Gastroesophageal sphincter (tissue), 3 donors: ENCODE data around the gene STEAP1.
"Not testable (repeated sequence)": the region's sequence is repeated elsewhere in the genome, so short reads cannot be mapped to it uniquely, and the experiment has no call there.

Experiments used
- POLR2A ChIP-seq, 2 donors: fragments of 450-650 bp; IDR thresholded peaks; one replicate each; pipeline ENCODE4 v1.6.1; 2017; ENCODE audit warnings: antibody characterized with exemption in 2 of 2, mild to moderate bottlenecking in 2 of 2, moderate library complexity in 1 of 2
- POLR2AphosphoS5 ChIP-seq: sonication (generic); formaldehyde crosslinking; IDR thresholded peaks from one replicate; pipeline ENCODE4 v1.6.1; 2017; ENCODE audit warnings: antibody characterized with exemption
- TF ChIP-seq, protein P1 (sequence below), 4 experiments: fragments of 200-600 bp in 2 of 4; fragments of 450-650 bp in 2 of 4; sonication (generic) in 1 of 4; IDR thresholded peaks; one replicate each; pipeline ENCODE4 v1.5.1; 2017 to 2019; ENCODE audit warnings: antibody characterized with exemption in 4 of 4, mild to moderate bottlenecking in 2 of 4, moderate library complexity in 2 of 4

- TF ChIP-seq, protein P1, sequence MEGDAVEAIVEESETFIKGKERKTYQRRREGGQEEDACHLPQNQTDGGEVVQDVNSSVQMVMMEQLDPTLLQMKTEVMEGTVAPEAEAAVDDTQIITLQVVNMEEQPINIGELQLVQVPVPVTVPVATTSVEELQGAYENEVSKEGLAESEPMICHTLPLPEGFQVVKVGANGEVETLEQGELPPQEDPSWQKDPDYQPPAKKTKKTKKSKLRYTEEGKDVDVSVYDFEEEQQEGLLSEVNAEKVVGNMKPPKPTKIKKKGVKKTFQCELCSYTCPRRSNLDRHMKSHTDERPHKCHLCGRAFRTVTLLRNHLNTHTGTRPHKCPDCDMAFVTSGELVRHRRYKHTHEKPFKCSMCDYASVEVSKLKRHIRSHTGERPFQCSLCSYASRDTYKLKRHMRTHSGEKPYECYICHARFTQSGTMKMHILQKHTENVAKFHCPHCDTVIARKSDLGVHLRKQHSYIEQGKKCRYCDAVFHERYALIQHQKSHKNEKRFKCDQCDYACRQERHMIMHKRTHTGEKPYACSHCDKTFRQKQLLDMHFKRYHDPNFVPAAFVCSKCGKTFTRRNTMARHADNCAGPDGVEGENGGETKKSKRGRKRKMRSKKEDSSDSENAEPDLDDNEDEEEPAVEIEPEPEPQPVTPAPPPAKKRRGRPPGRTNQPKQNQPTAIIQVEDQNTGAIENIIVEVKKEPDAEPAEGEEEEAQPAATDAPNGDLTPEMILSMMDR (IDR thresholded peaks at IDR 0.05) = not testable (repeated sequence)
- not testable (repeated sequence) for TF ChIP-seq POLR2A (IDR thresholded peaks at IDR 0.05); POLR2AphosphoS5
Observed at GRCh38 chr7:90147079-90147960, 6.9 kb upstream of the STEAP1 start.
